Measurements from ENCODE around the gene MYOM3. TPM values are rescaled to one million over a fixed set of nuclear protein-coding genes. Genes with fewer than 3 reads are reported as not detected.
A peak's percentile ranks its signal among the peaks of the same experiment; 100 is the strongest.

MYOM3 gene
- total and polyA plus RNA-seq, 4 donors, result 0.09 to 0.55 (median 0.11) TPM

- Histone ChIP-seq H3K36me3 (ENCODE audit: control insufficient read depth in 4 of 4, insufficient read depth in 4 of 4, low read length in 4 of 4) (no peaks in the 10 kb centered on the region), H3K4me3 (no peak overlapping the region), H3K27me3 (ENCODE audit: control insufficient read depth in 3 of 3, insufficient read depth in 3 of 3, low read length in 2 of 3) (no peaks in the 10 kb centered on the region), H3K4me1 (ENCODE audit: control insufficient read depth in 5 of 5, insufficient read depth in 5 of 5, low read length in 5 of 5) (no peaks in the 10 kb centered on the region), H3K27ac (ENCODE audit: low read depth in 1 of 2, low read length in 1 of 2) (peak overlapping the region in 1 of 2 donors; percentile 11), H3K9ac (ENCODE audit: insufficient read depth in 1 of 2, low read length in 2 of 2) (no peak overlapping the region), H3K9me3 (ENCODE audit: control insufficient read depth in 4 of 4, insufficient read depth in 3 of 4, low read length in 3 of 4) (no peaks in the 10 kb centered on the region)
- TF ChIP-seq CTCF (IDR thresholded peaks at IDR 0.05; ENCODE audit: control extremely low read depth, extremely low read depth), result no peak
- DNase-seq (no peak), ATAC-seq (ENCODE audit: insufficient read depth, low FRiP score) (no peak)
- WGBS, 2 donors, result 73 to 85% methylated on average over 14 of the region's 14 CpGs
Observed at GRCh38 chr1:24089743-24090555, 22.0 kb downstream of the MYOM3 start.

GRCh38 chr1:24089027-24089742, 22.8 kb downstream of the MYOM3 start:
- no peak overlapping the region for H3K4me3 ChIP-seq
- no peak for ATAC-seq (ENCODE audit: insufficient read depth, low FRiP score)
- DNase-seq, result no peak
- no peaks in the 10 kb centered on the region for H3K4me1 ChIP-seq (ENCODE audit: control insufficient read depth in 5 of 5, insufficient read depth in 5 of 5, low read length in 5 of 5)
- 80 to 85% methylated on average over 14 of the region's 14 CpGs for WGBS, 2 donors
- H3K9ac ChIP-seq (ENCODE audit: insufficient read depth in 1 of 2, low read length in 2 of 2), result no peak overlapping the region
- H3K9me3 ChIP-seq (ENCODE audit: control insufficient read depth in 4 of 4, insufficient read depth in 3 of 4, low read length in 3 of 4), result no peaks in the 10 kb centered on the region
- TF ChIP-seq CTCF (IDR thresholded peaks at IDR 0.05; ENCODE audit: control extremely low read depth, extremely low read depth), result no peak
- no peaks in the 10 kb centered on the region for H3K36me3 ChIP-seq (ENCODE audit: control insufficient read depth in 4 of 4, insufficient read depth in 4 of 4, low read length in 4 of 4)
- no peak overlapping the region for H3K27ac ChIP-seq (ENCODE audit: low read depth in 1 of 2, low read length in 1 of 2)
- no peaks in the 10 kb centered on the region for H3K27me3 ChIP-seq (ENCODE audit: control insufficient read depth in 3 of 3, insufficient read depth in 3 of 3, low read length in 2 of 3)

- TF ChIP-seq CTCF (IDR thresholded peaks at IDR 0.05; ENCODE audit: control extremely low read depth, extremely low read depth), result no peak
- Histone ChIP-seq H3K27me3 (ENCODE audit: control insufficient read depth in 3 of 3, insufficient read depth in 3 of 3, low read length in 2 of 3) (no peaks in the 10 kb centered on the region), H3K27ac (ENCODE audit: low read depth in 1 of 2, low read length in 1 of 2) (no peak overlapping the region), H3K4me1 (ENCODE audit: control insufficient read depth in 5 of 5, insufficient read depth in 5 of 5, low read length in 5 of 5) (no peaks in the 10 kb centered on the region), H3K9ac (ENCODE audit: insufficient read depth in 1 of 2, low read length in 2 of 2) (no peak overlapping the region), H3K9me3 (ENCODE audit: control insufficient read depth in 4 of 4, insufficient read depth in 3 of 4, low read length in 3 of 4) (no peaks in the 10 kb centered on the region), H3K4me3 (no peak overlapping the region), H3K36me3 (ENCODE audit: control insufficient read depth in 4 of 4, insufficient read depth in 4 of 4, low read length in 4 of 4) (no peaks in the 10 kb centered on the region)
- ATAC-seq (ENCODE audit: insufficient read depth, low FRiP score) (no peak), DNase-seq (no peak)
- 95 to 97% methylated on average over 16 of the region's 16 CpGs for WGBS, 2 donors
Observed at GRCh38 chr1:24086466-24086865, 25.5 kb downstream of the MYOM3 start.
